ENCODE measurements around the gene TCP11L1.

DNA sequence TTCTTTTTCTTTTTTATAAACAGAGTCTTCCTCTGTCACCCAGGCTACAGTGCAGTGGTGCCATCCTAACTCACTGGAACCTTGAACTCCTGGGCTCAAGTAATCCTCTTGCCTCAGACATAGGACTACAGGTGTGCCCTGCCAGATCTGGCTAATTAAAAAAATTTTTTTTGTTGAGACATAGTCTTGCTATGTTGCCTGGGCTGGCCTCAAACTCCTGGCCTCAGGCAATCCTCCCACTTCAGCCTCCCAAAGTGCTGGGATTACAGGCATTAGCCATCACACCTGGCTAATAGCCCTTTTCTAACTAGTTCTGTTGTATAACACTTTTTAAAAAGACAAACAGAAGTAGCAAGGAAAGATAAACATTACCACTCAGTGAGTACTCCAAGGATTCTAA lies 64.5 kb downstream of the TCP11L1 start:
- TF ChIP-seq, protein P1, sequence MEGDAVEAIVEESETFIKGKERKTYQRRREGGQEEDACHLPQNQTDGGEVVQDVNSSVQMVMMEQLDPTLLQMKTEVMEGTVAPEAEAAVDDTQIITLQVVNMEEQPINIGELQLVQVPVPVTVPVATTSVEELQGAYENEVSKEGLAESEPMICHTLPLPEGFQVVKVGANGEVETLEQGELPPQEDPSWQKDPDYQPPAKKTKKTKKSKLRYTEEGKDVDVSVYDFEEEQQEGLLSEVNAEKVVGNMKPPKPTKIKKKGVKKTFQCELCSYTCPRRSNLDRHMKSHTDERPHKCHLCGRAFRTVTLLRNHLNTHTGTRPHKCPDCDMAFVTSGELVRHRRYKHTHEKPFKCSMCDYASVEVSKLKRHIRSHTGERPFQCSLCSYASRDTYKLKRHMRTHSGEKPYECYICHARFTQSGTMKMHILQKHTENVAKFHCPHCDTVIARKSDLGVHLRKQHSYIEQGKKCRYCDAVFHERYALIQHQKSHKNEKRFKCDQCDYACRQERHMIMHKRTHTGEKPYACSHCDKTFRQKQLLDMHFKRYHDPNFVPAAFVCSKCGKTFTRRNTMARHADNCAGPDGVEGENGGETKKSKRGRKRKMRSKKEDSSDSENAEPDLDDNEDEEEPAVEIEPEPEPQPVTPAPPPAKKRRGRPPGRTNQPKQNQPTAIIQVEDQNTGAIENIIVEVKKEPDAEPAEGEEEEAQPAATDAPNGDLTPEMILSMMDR (conservative IDR thresholded peaks at IDR 0.05; ENCODE audit: low read depth, low read length): no peak
- TF ChIP-seq EZH2 (IDR thresholded peaks at IDR 0.05; ENCODE audit: low read length, unreplicated experiment): no peak
- no peak for TF ChIP-seq EZH2phosphoT487 (IDR thresholded peaks at IDR 0.05; ENCODE audit: borderline replicate concordance, low read length)

Data from PC-3 (cell line).